IPS-20b (cell line): ENCODE results near the gene QSOX2.
A peak's percentile ranks its signal among the peaks of the same experiment; 100 is the strongest.

Experiments used
- H3K27ac ChIP-seq: one replicate; pipeline ENCODE4 v1.5.1; 2013; ENCODE audit warnings: low read length
- H3K27me3 ChIP-seq: 2 replicates; pipeline ENCODE4 v1.6.1; 2013; ENCODE audit warnings: mild to moderate bottlenecking, low read length, inconsistent platforms; ENCODE audit not compliant: insufficient read depth
- H3K36me3 ChIP-seq: 2 replicates; pipeline ENCODE4 v1.6.1; 2013; ENCODE audit warnings: low read depth, mild to moderate bottlenecking, inconsistent platforms, low read length, moderate library complexity; ENCODE audit not compliant: insufficient read depth
- H3K4me1 ChIP-seq: 2 replicates; pipeline ENCODE4 v1.6.1; 2013; ENCODE audit warnings: mild to moderate bottlenecking, control low read depth, inconsistent platforms, low read length, moderate library complexity; ENCODE audit not compliant: insufficient read depth
- H3K4me3 ChIP-seq: 2 replicates; pipeline ENCODE4 v1.5.1; 2013; ENCODE audit warnings: mild to moderate bottlenecking, low read length, inconsistent platforms
- H3K9ac ChIP-seq: 2 replicates; pipeline ENCODE4 v1.6.1; 2013; ENCODE audit warnings: low read depth, mild to moderate bottlenecking, inconsistent platforms, low read length, moderate library complexity
- H3K9me3 ChIP-seq: 2 replicates; pipeline ENCODE4 v1.6.1; 2013; ENCODE audit warnings: mild to moderate bottlenecking, low read depth, low read length, inconsistent platforms; ENCODE audit not compliant: insufficient read depth

QSOX2 gene

DNA sequence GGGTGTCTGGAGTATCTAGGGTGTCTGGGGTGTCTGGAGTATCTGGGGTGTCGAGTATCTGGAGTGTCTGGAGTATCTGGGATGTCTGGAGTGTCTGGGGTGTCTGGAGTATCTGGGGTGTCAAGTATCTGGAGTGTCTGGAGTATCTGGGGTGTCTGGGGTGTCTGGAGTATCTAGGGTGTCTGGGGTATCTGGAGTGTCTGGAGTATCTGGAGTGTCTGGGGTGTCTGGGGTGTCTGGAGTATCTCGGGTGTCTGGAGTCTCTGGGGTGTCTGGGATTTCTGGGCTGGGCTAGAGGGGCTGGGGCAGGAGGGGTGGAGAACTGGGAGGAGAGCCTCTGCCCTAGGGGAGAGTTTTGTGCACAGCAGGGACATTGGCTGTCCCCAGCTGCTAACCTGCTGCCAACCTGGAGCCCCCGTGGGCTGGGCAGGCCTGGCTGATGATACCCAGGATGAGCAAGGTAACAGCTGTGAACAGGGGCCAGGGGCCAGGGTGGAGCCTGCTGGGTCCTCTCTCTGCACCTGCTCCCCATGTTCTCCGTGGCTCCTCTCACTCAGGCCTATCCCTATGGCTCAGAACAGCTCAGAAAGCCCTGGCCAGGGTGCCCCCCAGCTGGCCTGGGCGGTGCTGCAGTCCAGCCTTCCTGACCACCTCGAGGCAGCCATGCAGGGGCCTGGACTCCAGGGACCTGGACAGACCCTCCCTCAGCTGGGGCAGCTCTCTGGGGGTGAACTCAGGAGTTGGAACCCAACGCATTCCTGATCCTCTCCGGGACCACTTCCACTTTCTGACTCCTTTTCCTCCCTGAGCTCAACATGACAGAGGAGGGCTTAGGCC, 70.6 kb downstream of the QSOX2 start:
- Histone ChIP-seq H3K4me1 (peaks cover 12% of the 10 kb centered on the region; the same call in 1 of the 2 replicates), H3K9me3 (no peaks in the 10 kb centered on the region), H3K4me3 (no peak overlapping the region), H3K27me3 (no peaks in the 10 kb centered on the region), H3K36me3 (no peaks in the 10 kb centered on the region), H3K27ac (no peak overlapping the region), H3K9ac (no peak overlapping the region)

GRCh38 chr9:136173648-136174290, 71.8 kb downstream of the QSOX2 start:
- Histone ChIP-seq H3K9me3 (no peaks in the 10 kb centered on the region), H3K4me3 (no peak overlapping the region), H3K9ac (no peak overlapping the region), H3K27me3 (no peaks in the 10 kb centered on the region), H3K4me1 (peaks cover 10% of the 10 kb centered on the region; the same call in 1 of the 2 replicates), H3K27ac (no peak overlapping the region), H3K36me3 (no peaks in the 10 kb centered on the region)

DNA sequence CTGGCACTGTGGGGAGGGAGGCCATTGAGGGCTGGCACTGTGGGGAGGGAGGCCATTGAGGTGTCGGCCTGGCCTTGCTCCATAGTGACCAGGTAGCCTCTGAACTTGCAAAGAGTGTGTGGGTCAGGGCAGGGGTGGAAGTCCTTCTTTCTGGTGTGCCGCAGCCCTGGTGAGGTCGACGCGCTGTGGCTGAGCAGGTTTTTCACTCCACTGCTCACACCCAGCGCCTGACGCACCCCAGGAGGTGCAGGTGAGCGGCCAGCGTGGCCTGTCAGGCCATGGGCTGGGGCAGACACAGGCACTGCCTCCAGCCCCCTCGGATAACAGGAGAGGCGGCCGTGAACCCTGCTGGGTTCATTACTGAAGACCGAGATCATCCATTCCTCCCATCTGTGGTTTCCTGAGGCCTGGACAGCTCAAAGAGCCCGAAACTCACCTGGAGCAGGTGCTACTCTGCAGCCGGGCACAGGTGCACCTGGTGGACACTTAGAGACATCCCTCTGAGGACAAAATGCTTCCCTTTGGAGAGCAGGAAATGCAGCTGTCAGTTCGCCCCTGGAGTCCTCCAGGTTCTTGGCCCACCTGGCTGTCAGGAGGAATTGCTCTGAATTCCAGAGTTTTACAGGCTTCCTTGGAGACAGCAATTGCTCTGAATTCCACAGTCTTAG, 73.1 kb downstream of the QSOX2 start:
- Histone ChIP-seq H3K27ac (no peak overlapping the region), H3K4me1 (peaks cover 7% of the 10 kb centered on the region; the same call in 1 of the 2 replicates), H3K27me3 (no peaks in the 10 kb centered on the region), H3K4me3 (no peak overlapping the region), H3K9me3 (no peaks in the 10 kb centered on the region), H3K36me3 (no peaks in the 10 kb centered on the region), H3K9ac (no peak overlapping the region)

DNA sequence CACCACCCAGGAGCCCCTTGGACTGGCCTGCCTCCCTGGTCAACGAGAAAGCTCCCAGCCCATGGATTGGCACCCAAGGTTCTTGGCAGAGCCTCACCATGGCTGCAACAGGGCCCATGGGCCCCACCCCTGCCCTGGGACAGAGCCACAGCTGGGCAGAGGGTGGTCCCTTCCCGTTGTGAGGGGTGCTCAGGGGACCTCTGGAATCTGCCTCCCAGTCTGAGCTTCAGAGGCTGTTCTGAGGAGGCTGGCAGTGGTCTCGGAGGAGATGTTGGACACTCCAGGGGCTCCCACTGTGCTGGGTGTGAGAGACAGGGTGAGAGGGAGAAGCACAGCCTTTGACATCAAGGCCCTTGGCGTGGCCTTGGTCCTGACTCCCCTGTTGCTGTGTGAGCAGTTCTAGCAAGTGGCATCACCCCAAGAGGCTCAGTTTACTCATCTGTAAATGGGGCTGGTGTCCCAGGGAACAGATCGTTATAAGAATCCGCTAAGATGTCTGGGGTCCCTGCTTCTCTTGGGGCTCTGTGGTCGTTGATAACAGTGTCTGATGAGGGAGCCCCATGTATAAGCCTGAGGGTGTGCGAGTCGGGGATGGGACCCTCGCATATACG, 73.7 kb downstream of the QSOX2 start:
- H3K9ac ChIP-seq = no peak overlapping the region
- H3K4me1 ChIP-seq = peaks cover 7% of the 10 kb centered on the region; the same call in 1 of the 2 replicates
- no peaks in the 10 kb centered on the region for H3K9me3 ChIP-seq
- no peak overlapping the region for H3K4me3 ChIP-seq
- no peaks in the 10 kb centered on the region for H3K36me3 ChIP-seq
- no peaks in the 10 kb centered on the region for H3K27me3 ChIP-seq
- no peak overlapping the region for H3K27ac ChIP-seq

GRCh38 chr9:136171009-136171800, 74.4 kb downstream of the QSOX2 start:
- no peaks in the 10 kb centered on the region for H3K27me3 ChIP-seq
- no peak overlapping the region for H3K27ac ChIP-seq
- H3K9ac ChIP-seq = peak overlapping the region; percentile 30; the same call in 1 of the 2 replicates
- H3K36me3 ChIP-seq = no peaks in the 10 kb centered on the region
- H3K9me3 ChIP-seq = no peaks in the 10 kb centered on the region
- H3K4me1 ChIP-seq = peaks cover 7% of the 10 kb centered on the region; the same call in 1 of the 2 replicates
- no peak overlapping the region for H3K4me3 ChIP-seq

GRCh38 chr9:136170006-136170901, 75.4 kb downstream of the QSOX2 start:
- H3K27ac ChIP-seq = no peak overlapping the region
- no peaks in the 10 kb centered on the region for H3K36me3 ChIP-seq
- no peaks in the 10 kb centered on the region for H3K9me3 ChIP-seq
- H3K27me3 ChIP-seq = no peaks in the 10 kb centered on the region
- no peak overlapping the region for H3K4me3 ChIP-seq
- peaks cover 7% of the 10 kb centered on the region; the same call in 1 of the 2 replicates for H3K4me1 ChIP-seq
- no peak overlapping the region for H3K9ac ChIP-seq

DNA sequence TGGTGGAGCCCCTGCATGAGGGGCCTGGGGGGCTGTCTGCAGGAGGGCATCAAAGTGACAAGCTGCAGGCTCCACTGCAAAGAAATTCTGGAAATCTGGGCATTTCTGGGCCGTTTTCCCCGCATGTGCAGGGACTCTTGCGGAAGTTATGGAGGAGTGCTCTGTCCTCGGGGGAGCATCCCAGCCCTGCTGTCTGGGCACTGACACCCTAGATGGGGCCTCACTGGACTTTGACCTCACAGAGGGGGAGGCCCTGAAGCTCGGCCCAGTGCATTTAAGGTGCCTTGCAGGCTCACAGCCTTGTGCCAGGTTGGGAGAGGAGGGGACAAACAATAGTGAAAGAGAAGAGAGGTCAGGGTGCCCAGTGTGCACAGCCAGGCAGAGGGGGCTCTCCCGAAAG, 76.1 kb downstream of the QSOX2 start:
- H3K27me3 ChIP-seq = no peaks in the 10 kb centered on the region
- no peaks in the 10 kb centered on the region for H3K36me3 ChIP-seq
- no peak overlapping the region for H3K9ac ChIP-seq
- H3K4me1 ChIP-seq = peaks cover 7% of the 10 kb centered on the region; the same call in 1 of the 2 replicates
- no peak overlapping the region for H3K27ac ChIP-seq
- H3K4me3 ChIP-seq = no peak overlapping the region
- no peaks in the 10 kb centered on the region for H3K9me3 ChIP-seq

DNA sequence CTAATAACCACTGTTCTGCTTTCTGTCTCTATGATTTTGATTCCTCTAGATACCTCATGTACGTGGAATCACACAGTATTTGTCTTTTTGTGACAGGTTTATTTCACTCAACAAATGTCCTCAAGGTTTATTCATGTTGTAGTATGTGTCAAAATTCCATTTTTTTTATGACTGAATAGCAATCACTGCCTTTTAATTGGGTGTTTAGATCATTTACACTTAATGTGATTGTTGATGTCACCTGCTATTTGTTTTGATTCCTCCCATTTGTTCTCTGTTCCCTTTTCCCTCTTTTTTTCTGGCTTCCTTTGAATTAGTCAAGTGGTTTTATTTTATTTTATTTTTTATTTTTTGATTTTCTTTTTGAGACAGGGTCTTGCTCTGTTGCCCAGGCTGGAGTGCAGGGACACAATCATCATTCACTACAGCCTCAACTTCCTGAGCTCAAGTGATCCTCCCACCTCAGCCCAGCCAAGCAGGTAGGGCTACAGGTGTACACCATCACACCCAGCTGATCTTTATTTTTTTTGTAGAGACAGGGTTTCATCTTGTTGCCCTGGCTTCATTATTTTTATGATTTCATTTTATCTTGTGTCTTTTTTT, 82.3 kb downstream of the QSOX2 start:
- H3K4me3 ChIP-seq = no peak overlapping the region
- H3K9me3 ChIP-seq = no peaks in the 10 kb centered on the region; the same call in 1 of the 2 replicates
- H3K27me3 ChIP-seq = no peaks in the 10 kb centered on the region
- H3K27ac ChIP-seq = no peak overlapping the region
- H3K36me3 ChIP-seq = no peaks in the 10 kb centered on the region
- no peak overlapping the region for H3K9ac ChIP-seq
- no peaks in the 10 kb centered on the region for H3K4me1 ChIP-seq

GRCh38 chr9:136160995-136161610, 84.5 kb downstream of the QSOX2 start:
- H3K4me3 ChIP-seq = no peak overlapping the region
- no peaks in the 10 kb centered on the region for H3K36me3 ChIP-seq
- no peaks in the 10 kb centered on the region; the same call in 1 of the 2 replicates for H3K9me3 ChIP-seq
- H3K27me3 ChIP-seq = no peaks in the 10 kb centered on the region
- no peaks in the 10 kb centered on the region for H3K4me1 ChIP-seq
- no peak overlapping the region for H3K27ac ChIP-seq
- H3K9ac ChIP-seq = no peak overlapping the region
